ENCODE data around the gene KCNIP1. TPM values are rescaled to one million over a fixed set of nuclear protein-coding genes. Genes with fewer than 3 reads are reported as not detected.

Gene KCNIP1
- total RNA-seq, 4 donors from 2014 or later, result 0.94 to 1.6 (median 1.1) TPM; not detected in 1

GRCh38 chr5:170636801-170637477 is 133.1 kb downstream of the KCNIP1 start:
- Histone ChIP-seq H3K36me3 (no peaks in the 10 kb centered on the region), H3K27me3 (peaks cover 10% of the 10 kb centered on the region), H3K4me1 (peaks cover 0 to 20% (median 9%) of the 10 kb centered on the region in 3 donors), H3K9me3 (no peaks in the 10 kb centered on the region), H3K27ac (no peak overlapping the region), H3K4me3 (no peak overlapping the region)
- TF ChIP-seq POLR2A (IDR thresholded peaks at IDR 0.05), result no peak
- TF ChIP-seq CTCF (IDR thresholded peaks at IDR 0.05), result no peak
- no peak for TF ChIP-seq POLR2AphosphoS5 (IDR thresholded peaks at IDR 0.05)
- TF ChIP-seq EP300 (IDR thresholded peaks at IDR 0.05), result no peak
- no peak for ATAC-seq
- WGBS, 2 donors (ENCODE audit: low coverage in 1 of 2), result 40 to 100% methylated on average over 1 of the region's 8 CpGs

GRCh38 chr5:170638051-170638450 is 134.2 kb downstream of the KCNIP1 start:
- H3K4me3 ChIP-seq, result no peak overlapping the region
- H3K36me3 ChIP-seq, result no peaks in the 10 kb centered on the region
- WGBS, 2 donors (ENCODE audit: low coverage in 1 of 2), result 60% methylated on average over 1 of the region's 4 CpGs; no CpG with 5 or more reads in 1 of the 2 donors
- peaks cover 0 to 9% (median 9%) of the 10 kb centered on the region in 3 donors for H3K4me1 ChIP-seq
- peaks cover 20% of the 10 kb centered on the region for H3K27me3 ChIP-seq
- no peak for TF ChIP-seq CTCF (IDR thresholded peaks at IDR 0.05)
- no peak for TF ChIP-seq POLR2A (IDR thresholded peaks at IDR 0.05)
- no peaks in the 10 kb centered on the region for H3K9me3 ChIP-seq
- no peak for ATAC-seq
- no peak overlapping the region for H3K27ac ChIP-seq

- no peaks in the 10 kb centered on the region for H3K9me3 ChIP-seq
- no peak overlapping the region for H3K4me3 ChIP-seq
- H3K27me3 ChIP-seq, result peaks cover 25% of the 10 kb centered on the region
- no peak overlapping the region for H3K27ac ChIP-seq
- ATAC-seq, result no peak
- no peaks in the 10 kb centered on the region for H3K36me3 ChIP-seq
- H3K4me1 ChIP-seq, result peaks cover 0 to 9% (median 5%) of the 10 kb centered on the region in 3 donors
- 31 to 38% methylated on average over 7 to 11 of the region's 15 CpGs for WGBS, 2 donors (ENCODE audit: low coverage in 1 of 2)
- TF ChIP-seq CTCF (IDR thresholded peaks at IDR 0.05) (peak in 3 of 4 experiments; percentile 70 to 85 (median 71)), POLR2AphosphoS5 (IDR thresholded peaks at IDR 0.05) (no peak)
These were observed 134.8 kb downstream of the KCNIP1 start for GRCh38 chr5:170638454-170639220.

- no peaks in the 10 kb centered on the region for H3K9me3 ChIP-seq
- peaks cover 33% of the 10 kb centered on the region for H3K27me3 ChIP-seq
- H3K4me3 ChIP-seq, result no peak overlapping the region
- no peak for TF ChIP-seq EP300 (IDR thresholded peaks at IDR 0.05)
- TF ChIP-seq POLR2A (IDR thresholded peaks at IDR 0.05), result no peak
- TF ChIP-seq CTCF (IDR thresholded peaks at IDR 0.05), result no peak
- no peak for TF ChIP-seq POLR2AphosphoS5 (IDR thresholded peaks at IDR 0.05)
- no peak overlapping the region for H3K27ac ChIP-seq
- H3K36me3 ChIP-seq, result no peaks in the 10 kb centered on the region
- 82 to 96% methylated on average over 5 to 17 of the region's 17 CpGs for WGBS, 2 donors (ENCODE audit: low coverage in 1 of 2)
- H3K4me1 ChIP-seq, result peaks cover 0 to 5% (median 2%) of the 10 kb centered on the region in 3 donors
- no peak for ATAC-seq
These were observed 135.6 kb downstream of the KCNIP1 start for GRCh38 chr5:170639221-170639925.

All from gastroesophageal sphincter (tissue), 4 donors.